Measurements from ENCODE around the gene ARID1B.

DNA sequence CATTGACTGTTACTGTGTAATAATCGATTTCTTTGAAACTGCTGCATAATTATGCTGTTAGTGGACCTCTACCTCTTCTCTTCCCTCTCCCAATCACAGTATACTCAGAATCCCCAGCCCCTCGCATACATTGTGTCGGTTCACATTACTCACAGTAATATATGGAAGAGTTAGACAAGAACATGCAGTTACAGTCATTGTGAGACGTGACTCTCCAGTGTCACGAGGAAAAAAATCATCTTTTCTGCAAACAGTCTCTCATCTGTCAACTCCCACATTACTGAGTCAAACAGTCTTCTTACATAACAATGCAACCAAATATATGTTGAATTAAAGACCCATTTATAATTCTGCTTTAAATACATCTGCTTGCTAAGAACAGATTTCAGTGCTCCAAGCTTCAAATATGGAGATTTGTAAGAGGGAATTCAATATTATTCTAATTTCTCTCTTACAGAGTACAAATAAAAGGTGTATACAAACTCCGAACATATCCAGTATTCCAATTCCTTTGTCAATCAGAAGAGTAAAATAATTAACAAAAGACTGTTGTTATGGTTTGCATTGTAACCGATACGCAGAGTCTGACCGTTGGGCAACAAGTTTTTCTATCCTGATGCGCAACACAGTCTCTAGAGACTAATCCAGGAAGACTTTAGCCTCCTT, 432.8 kb downstream of the ARID1B start:
- TF ChIP-seq SIN3A (IDR thresholded peaks at IDR 0.05; ENCODE audit: borderline replicate concordance, insufficient read depth, low read length) (no peak), POLR2AphosphoS5 (IDR thresholded peaks at IDR 0.05; ENCODE audit: low read depth, low read length) (no peak)
- TF ChIP-seq, protein P1, sequence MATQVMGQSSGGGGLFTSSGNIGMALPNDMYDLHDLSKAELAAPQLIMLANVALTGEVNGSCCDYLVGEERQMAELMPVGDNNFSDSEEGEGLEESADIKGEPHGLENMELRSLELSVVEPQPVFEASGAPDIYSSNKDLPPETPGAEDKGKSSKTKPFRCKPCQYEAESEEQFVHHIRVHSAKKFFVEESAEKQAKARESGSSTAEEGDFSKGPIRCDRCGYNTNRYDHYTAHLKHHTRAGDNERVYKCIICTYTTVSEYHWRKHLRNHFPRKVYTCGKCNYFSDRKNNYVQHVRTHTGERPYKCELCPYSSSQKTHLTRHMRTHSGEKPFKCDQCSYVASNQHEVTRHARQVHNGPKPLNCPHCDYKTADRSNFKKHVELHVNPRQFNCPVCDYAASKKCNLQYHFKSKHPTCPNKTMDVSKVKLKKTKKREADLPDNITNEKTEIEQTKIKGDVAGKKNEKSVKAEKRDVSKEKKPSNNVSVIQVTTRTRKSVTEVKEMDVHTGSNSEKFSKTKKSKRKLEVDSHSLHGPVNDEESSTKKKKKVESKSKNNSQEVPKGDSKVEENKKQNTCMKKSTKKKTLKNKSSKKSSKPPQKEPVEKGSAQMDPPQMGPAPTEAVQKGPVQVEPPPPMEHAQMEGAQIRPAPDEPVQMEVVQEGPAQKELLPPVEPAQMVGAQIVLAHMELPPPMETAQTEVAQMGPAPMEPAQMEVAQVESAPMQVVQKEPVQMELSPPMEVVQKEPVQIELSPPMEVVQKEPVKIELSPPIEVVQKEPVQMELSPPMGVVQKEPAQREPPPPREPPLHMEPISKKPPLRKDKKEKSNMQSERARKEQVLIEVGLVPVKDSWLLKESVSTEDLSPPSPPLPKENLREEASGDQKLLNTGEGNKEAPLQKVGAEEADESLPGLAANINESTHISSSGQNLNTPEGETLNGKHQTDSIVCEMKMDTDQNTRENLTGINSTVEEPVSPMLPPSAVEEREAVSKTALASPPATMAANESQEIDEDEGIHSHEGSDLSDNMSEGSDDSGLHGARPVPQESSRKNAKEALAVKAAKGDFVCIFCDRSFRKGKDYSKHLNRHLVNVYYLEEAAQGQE (IDR thresholded peaks at IDR 0.05; ENCODE audit: insufficient read depth in 1 of 2, low read depth in 2 of 2, low read length in 2 of 2) = no peak
